ENCODE results near the gene OR14A16. TPM values are rescaled to one million over a fixed set of nuclear protein-coding genes. Genes with fewer than 3 reads are reported as not detected.

The OR14A16 gene
- total RNA-seq, 3 donors from 2014 or later: not detected

GRCh38 chr1:247833601-247834000 lies 9.7 kb upstream of the OR14A16 start:
- no peak overlapping the region for H3K4me3 ChIP-seq
- H3K9me3 ChIP-seq: no peaks in the 10 kb centered on the region
- no peak overlapping the region for H3K27ac ChIP-seq
- H3K4me1 ChIP-seq: no peaks in the 10 kb centered on the region
- H3K36me3 ChIP-seq: no peaks in the 10 kb centered on the region
- intact Hi-C loops (cut with DNase I; ENCODE audit: low total_unique reads): no loop called here
- no peak for TF ChIP-seq POLR2A (IDR thresholded peaks at IDR 0.05)
- TF ChIP-seq, protein P1, sequence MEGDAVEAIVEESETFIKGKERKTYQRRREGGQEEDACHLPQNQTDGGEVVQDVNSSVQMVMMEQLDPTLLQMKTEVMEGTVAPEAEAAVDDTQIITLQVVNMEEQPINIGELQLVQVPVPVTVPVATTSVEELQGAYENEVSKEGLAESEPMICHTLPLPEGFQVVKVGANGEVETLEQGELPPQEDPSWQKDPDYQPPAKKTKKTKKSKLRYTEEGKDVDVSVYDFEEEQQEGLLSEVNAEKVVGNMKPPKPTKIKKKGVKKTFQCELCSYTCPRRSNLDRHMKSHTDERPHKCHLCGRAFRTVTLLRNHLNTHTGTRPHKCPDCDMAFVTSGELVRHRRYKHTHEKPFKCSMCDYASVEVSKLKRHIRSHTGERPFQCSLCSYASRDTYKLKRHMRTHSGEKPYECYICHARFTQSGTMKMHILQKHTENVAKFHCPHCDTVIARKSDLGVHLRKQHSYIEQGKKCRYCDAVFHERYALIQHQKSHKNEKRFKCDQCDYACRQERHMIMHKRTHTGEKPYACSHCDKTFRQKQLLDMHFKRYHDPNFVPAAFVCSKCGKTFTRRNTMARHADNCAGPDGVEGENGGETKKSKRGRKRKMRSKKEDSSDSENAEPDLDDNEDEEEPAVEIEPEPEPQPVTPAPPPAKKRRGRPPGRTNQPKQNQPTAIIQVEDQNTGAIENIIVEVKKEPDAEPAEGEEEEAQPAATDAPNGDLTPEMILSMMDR (IDR thresholded peaks at IDR 0.05): no peak
- TF ChIP-seq POLR2AphosphoS5 (IDR thresholded peaks at IDR 0.05): no peak
- no peaks in the 10 kb centered on the region for H3K27me3 ChIP-seq
- DNase-seq (ENCODE audit: low spot score in 2 of 2): no peak

GRCh38 chr1:247829656-247830055 lies 5.7 kb upstream of the OR14A16 start:
- TF ChIP-seq, protein P1 (IDR thresholded peaks at IDR 0.05): no peak
- TF ChIP-seq POLR2A (IDR thresholded peaks at IDR 0.05): no peak
- TF ChIP-seq POLR2AphosphoS5 (IDR thresholded peaks at IDR 0.05): no peak
- intact Hi-C loops (cut with DNase I; ENCODE audit: low total_unique reads): no loop called here
- H3K9me3 ChIP-seq: no peaks in the 10 kb centered on the region
- H3K27me3 ChIP-seq: no peaks in the 10 kb centered on the region
- H3K4me1 ChIP-seq: no peaks in the 10 kb centered on the region
- no peak overlapping the region for H3K4me3 ChIP-seq
- H3K27ac ChIP-seq: no peak overlapping the region
- no peaks in the 10 kb centered on the region for H3K36me3 ChIP-seq
- DNase-seq (ENCODE audit: low spot score in 2 of 2): no peak

DNA sequence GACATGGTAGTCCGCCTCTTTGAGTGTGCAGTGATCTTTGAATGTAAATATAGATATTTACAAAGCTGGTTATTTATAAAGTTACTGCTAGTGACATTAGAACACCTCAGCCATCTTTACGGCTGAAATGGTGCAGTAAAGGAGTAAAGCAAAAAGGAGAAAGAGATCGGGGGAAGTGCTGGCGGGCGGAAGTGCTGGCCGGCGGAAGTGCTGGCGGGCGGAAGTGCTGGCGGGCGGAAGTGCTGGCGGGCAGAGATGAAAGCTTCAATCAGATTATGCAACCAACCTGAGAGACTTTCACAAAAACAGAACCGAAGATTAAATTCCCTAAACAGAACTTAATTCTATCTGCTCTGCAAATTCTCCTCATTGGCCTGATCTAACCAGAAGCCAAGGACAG lies 1.4 kb upstream of the OR14A16 start:
- no peak for DNase-seq (ENCODE audit: low spot score in 2 of 2)
- no peak overlapping the region for H3K27ac ChIP-seq
- no peaks in the 10 kb centered on the region for H3K27me3 ChIP-seq
- no peak overlapping the region for H3K4me3 ChIP-seq
- H3K36me3 ChIP-seq: no peaks in the 10 kb centered on the region
- TF ChIP-seq, protein P1 (IDR thresholded peaks at IDR 0.05): no peak
- no peak for TF ChIP-seq POLR2A (IDR thresholded peaks at IDR 0.05)
- no peak for TF ChIP-seq POLR2AphosphoS5 (IDR thresholded peaks at IDR 0.05)
- H3K4me1 ChIP-seq: no peaks in the 10 kb centered on the region
- intact Hi-C loops (cut with DNase I; ENCODE audit: low total_unique reads): no loop called here
- H3K9me3 ChIP-seq: no peaks in the 10 kb centered on the region

GRCh38 chr1:247822060-247822459 lies 1.9 kb downstream of the OR14A16 start:
- intact Hi-C loops (cut with DNase I; ENCODE audit: low total_unique reads): no loop called here
- H3K27ac ChIP-seq: no peak overlapping the region
- H3K27me3 ChIP-seq: no peaks in the 10 kb centered on the region
- no peak overlapping the region for H3K4me3 ChIP-seq
- H3K36me3 ChIP-seq: no peaks in the 10 kb centered on the region
- H3K4me1 ChIP-seq: no peaks in the 10 kb centered on the region
- DNase-seq (ENCODE audit: low spot score in 2 of 2): no peak
- H3K9me3 ChIP-seq: no peaks in the 10 kb centered on the region
- TF ChIP-seq, protein P1 (IDR thresholded peaks at IDR 0.05): no peak
- no peak for TF ChIP-seq POLR2A (IDR thresholded peaks at IDR 0.05)
- no peak for TF ChIP-seq POLR2AphosphoS5 (IDR thresholded peaks at IDR 0.05)

DNA sequence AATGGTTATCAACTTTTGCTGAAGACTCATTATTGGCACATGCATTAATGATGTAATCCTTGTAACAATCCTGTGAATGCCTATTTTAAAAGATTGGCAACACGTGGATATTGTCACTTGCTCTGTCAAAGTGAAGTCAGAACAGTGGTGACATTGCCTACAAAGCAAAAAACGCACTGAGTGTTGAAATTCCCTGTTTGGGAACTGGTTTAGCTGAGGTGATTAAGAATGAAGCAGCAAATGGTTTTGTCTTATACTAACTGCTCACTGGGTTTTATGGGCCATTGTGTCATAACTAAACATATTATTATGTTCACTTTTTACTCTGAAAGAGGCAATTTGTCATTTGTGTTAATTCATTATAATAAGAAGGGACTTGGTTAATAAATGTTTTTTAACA lies 11.3 kb downstream of the OR14A16 start:
- Histone ChIP-seq H3K4me1 (no peaks in the 10 kb centered on the region), H3K36me3 (no peaks in the 10 kb centered on the region), H3K9me3 (no peaks in the 10 kb centered on the region), H3K27ac (no peak overlapping the region), H3K4me3 (no peak overlapping the region), H3K27me3 (no peaks in the 10 kb centered on the region)
- DNase-seq (ENCODE audit: low spot score in 2 of 2): no peak
- intact Hi-C loops (cut with DNase I; ENCODE audit: low total_unique reads): no loop called here
- TF ChIP-seq, protein P1 (IDR thresholded peaks at IDR 0.05): no peak
- TF ChIP-seq POLR2A (IDR thresholded peaks at IDR 0.05) (no peak), POLR2AphosphoS5 (IDR thresholded peaks at IDR 0.05) (no peak)
